SK-N-SH (cell line): ENCODE data around the gene RPL18. TPM values are rescaled to one million over a fixed set of nuclear protein-coding genes. Genes with fewer than 3 reads are reported as not detected.

ENCODE experiments used
- CTCF ChIA-PET: fragments of 300-600, 350-600 bp; formaldehyde crosslinking; extraction: SDS; loops from one replicate; lab custom pipeline; 2021; lab: Yijun Ruan, JAX
- POLR2A ChIA-PET: fragments of 350-600 bp; sonication (Branson Sonifier 250); formaldehyde crosslinking; extraction: SDS; loops from one replicate; lab custom pipeline; 2020; ENCODE audit warnings: antibody characterized with exemption, inconsistent platforms; lab: Yijun Ruan, JAX
- DNase-seq: peaks from one replicate; pipeline ENCODE4 v3.0.0; 2012
- H2AFZ ChIP-seq: fragments of 200-600 bp; sonication (generic); 2 replicates; pipeline ENCODE4 v1.8.1; 2016; ENCODE audit warnings: antibody characterized with exemption, mild to moderate bottlenecking, low read depth
- H3F3A ChIP-seq: fragments of 200-600 bp; sonication (generic); replicated peaks from 2 replicates; pipeline ENCODE3; 2016; ENCODE audit warnings: antibody characterized with exemption, mild to moderate bottlenecking; ENCODE audit not compliant: insufficient read depth
- H3K27ac ChIP-seq, 2 experiments: fragments of 200-500 bp in 1 of 2; fragments of 200-600 bp in 1 of 2; sonication (Bioruptor generic) in 1 of 2; sonication (generic), shearing (Covaris generic) in 1 of 2; 2 replicates each; pipeline versions ENCODE4 v1.5.1 to v1.6.1; 2014 to 2016; ENCODE audit warnings: low read depth in 2 of 2, inconsistent platforms in 1 of 2, low read length in 1 of 2, mild to moderate bottlenecking in 1 of 2, mixed read lengths in 1 of 2
- H3K27me3 ChIP-seq: fragments of 200-600 bp; sonication (generic), shearing (Covaris generic); 2 replicates; pipeline ENCODE4 v1.6.1; 2016; ENCODE audit warnings: mixed run types; ENCODE audit not compliant: insufficient read depth
- H3K36me3 ChIP-seq, 2 experiments: fragments of 200-500 bp in 1 of 2; fragments of 200-600 bp in 1 of 2; sonication (Bioruptor generic) in 1 of 2; sonication (generic) in 1 of 2; replicated peaks in 1 of 2; 2 replicates each; pipeline versions ENCODE3 to v1.5.1; 2014 to 2016; ENCODE audit warnings: low read length in 1 of 2, mild to moderate bottlenecking in 1 of 2; ENCODE audit not compliant: insufficient read depth in 2 of 2, control insufficient read depth in 1 of 2
- H3K4me1 ChIP-seq, 2 experiments: fragments of 200-500 bp in 1 of 2; fragments of 200-600 bp in 1 of 2; sonication (Bioruptor generic) in 1 of 2; sonication (generic), shearing (Covaris generic) in 1 of 2; 2 replicates each; pipeline versions ENCODE4 v1.5.1 to v1.6.1; 2014 to 2016; ENCODE audit warnings: low read depth in 1 of 2, low read length in 1 of 2, mixed run types in 1 of 2; ENCODE audit not compliant: insufficient read depth in 2 of 2, control insufficient read depth in 1 of 2
- H3K4me2 ChIP-seq: fragments of 200-600 bp; sonication (generic), shearing (Covaris generic); 2 replicates; pipeline ENCODE4 v1.6.1; 2017; ENCODE audit warnings: mixed run types
- H3K4me3 ChIP-seq, 2 experiments: fragments of 200-500 bp in 1 of 2; fragments of 200-600 bp in 1 of 2; sonication (Bioruptor generic) in 1 of 2; sonication (generic), shearing (Covaris generic) in 1 of 2; 2 replicates each; pipeline versions ENCODE4 v1.5.1 to v1.8.1; 2014 to 2016; ENCODE audit warnings: low read depth in 2 of 2, inconsistent platforms in 1 of 2, low read length in 1 of 2, mild to moderate bottlenecking in 1 of 2, mixed read lengths in 1 of 2, moderate library complexity in 1 of 2
- H3K79me2 ChIP-seq: fragments of 200-600 bp; sonication (generic); 2 replicates; pipeline ENCODE4 v1.8.1; 2017; ENCODE audit warnings: mild to moderate bottlenecking; ENCODE audit not compliant: insufficient read depth
- H3K9ac ChIP-seq: fragments of 200-600 bp; sonication (generic); 2 replicates; pipeline ENCODE4 v1.6.1; 2017; ENCODE audit warnings: mixed run types
- H3K9me2 ChIP-seq: fragments of 200-600 bp; sonication (generic); 2 replicates; pipeline ENCODE4 v1.6.1; 2017; ENCODE audit warnings: mixed run types
- H3K9me3 ChIP-seq: fragments of 200-600 bp; sonication (generic); 2 replicates; pipeline ENCODE4 v1.6.1; 2017; ENCODE audit warnings: mixed run types, mild to moderate bottlenecking, moderate library complexity
- H4K20me1 ChIP-seq: fragments of 200-600 bp; sonication (generic); 2 replicates; pipeline ENCODE4 v1.6.1; 2017; ENCODE audit warnings: mild to moderate bottlenecking, mixed run types; ENCODE audit not compliant: insufficient read depth
- CHD2 ChIP-seq: fragments of 150-350 bp; IDR thresholded peaks from 2 replicates; pipeline ENCODE4 v1.6.1; 2018; ENCODE audit warnings: low read length; ENCODE audit not compliant: partially characterized antibody
- CTCF ChIP-seq: fragments of 200-600 bp; sonication (generic); IDR thresholded peaks from 2 replicates; pipeline ENCODE4 v1.6.1; 2017; ENCODE audit warnings: antibody characterized with exemption, mild to moderate bottlenecking, moderate library complexity
- EP300 ChIP-seq, 2 experiments: IDR thresholded peaks; 2 replicates each; pipeline versions ENCODE4 v1.4.0 to v1.6.1; 2012; ENCODE audit warnings: borderline replicate concordance in 1 of 2, low read depth in 1 of 2, low read length in 1 of 2
- FOSL2 ChIP-seq: IDR thresholded peaks from 2 replicates; pipeline ENCODE4 v1.4.0; 2012; ENCODE audit warnings: low read depth, mild to moderate bottlenecking, moderate library complexity, borderline replicate concordance
- FOXJ3 ChIP-seq: sonication (generic); formaldehyde crosslinking; IDR thresholded peaks from 2 replicates; pipeline ENCODE4 v1.5.1; 2020; ENCODE audit warnings: mild to moderate bottlenecking, missing genetic modification reagents
- FOXM1 ChIP-seq: IDR thresholded peaks from 2 replicates; pipeline ENCODE4 v1.4.0; 2012; ENCODE audit warnings: low read depth, mild to moderate bottlenecking
- MAX ChIP-seq: IDR thresholded peaks from 2 replicates; pipeline ENCODE4 v1.4.0; 2012; ENCODE audit warnings: low read depth
- MEF2A ChIP-seq: IDR thresholded peaks from 2 replicates; pipeline ENCODE4 v1.4.0; 2012; ENCODE audit warnings: low read depth, borderline replicate concordance
- MXI1 ChIP-seq: IDR thresholded peaks from 2 replicates; pipeline ENCODE4 v1.6.1; 2012; ENCODE audit warnings: mild to moderate bottlenecking, low read depth, low read length, improper control_type of control experiment
- NFIC ChIP-seq: IDR thresholded peaks from 2 replicates; pipeline ENCODE4 v1.4.0; 2012; ENCODE audit warnings: borderline replicate concordance
- PBX3 ChIP-seq: IDR thresholded peaks from 2 replicates; pipeline ENCODE4; 2012
- RAD21 ChIP-seq: IDR thresholded peaks from 2 replicates; pipeline ENCODE4 v1.6.1; 2012; ENCODE audit warnings: mild to moderate bottlenecking, low read length
- RXRA ChIP-seq: IDR thresholded peaks from 2 replicates; pipeline ENCODE4 v1.4.0; 2012; ENCODE audit warnings: low read depth, mild to moderate bottlenecking, borderline replicate concordance
- SIN3A ChIP-seq: IDR thresholded peaks from 2 replicates; pipeline ENCODE4 v1.6.1; 2012; ENCODE audit warnings: low read depth, mild to moderate bottlenecking, low read length, moderate library complexity, borderline replicate concordance
- SMC3 ChIP-seq: IDR thresholded peaks from 2 replicates; pipeline ENCODE4 v1.6.1; 2012; ENCODE audit warnings: low read depth, low read length, improper control_type of control experiment
- TAF1 ChIP-seq: IDR thresholded peaks from 2 replicates; pipeline ENCODE4 v1.6.1; 2012; ENCODE audit warnings: low read depth, mild to moderate bottlenecking, low read length, moderate library complexity, borderline replicate concordance
- TEAD4 ChIP-seq: IDR thresholded peaks from 2 replicates; pipeline ENCODE4 v1.4.0; 2012; ENCODE audit warnings: mild to moderate bottlenecking, borderline replicate concordance; ENCODE audit not compliant: insufficient read depth
- YY1 ChIP-seq: IDR thresholded peaks from 2 replicates; pipeline ENCODE4 v1.4.0; 2012; ENCODE audit warnings: low read depth, mild to moderate bottlenecking
- WGBS: methylation state at CpG from one replicate; pipeline ENCODE4 v1.1.6; 2017; ENCODE audit warnings: low lambda C conversion rate; 5-methylcytosine and 5-hydroxymethylcytosine counted together
- polyA plus RNA-seq, 3 experiments: library from polyadenylated mRNA; depleted of rRNA; stranded (reverse); fragments of >200 nt; gene quantifications; 2 replicates each; pipeline ENCODE4 v1.2.3, GENCODE V29; 2012

Gene RPL18
- polyA plus RNA-seq, 1 of the 3 experiments (the other 2 are of a cell fraction): 2,225 TPM

GRCh38 chr19:48595171-48595570 lies 23.8 kb downstream of the RPL18 start (continued):
- TF ChIP-seq TEAD4: no peak
- no peak for TF ChIP-seq SMC3

GRCh38 chr19:48591021-48591420 lies 28.0 kb downstream of the RPL18 start:
- Histone ChIP-seq H2AFZ (no peak overlapping the region), H3K9me3 (no peaks in the 10 kb centered on the region), H3K79me2 (no peaks in the 10 kb centered on the region), H3K9ac (no peak overlapping the region), H3K36me3 (no peaks in the 10 kb centered on the region), H4K20me1 (no peaks in the 10 kb centered on the region), H3F3A (peaks cover 13% of the 10 kb centered on the region), H3K27ac (no peak overlapping the region), H3K9me2 (no peaks in the 10 kb centered on the region), H3K4me2 (no peak overlapping the region), H3K4me1 (no peaks in the 10 kb centered on the region; a peak in 1 of 4 replicates), H3K4me3 (no peak overlapping the region), H3K27me3 (no peaks in the 10 kb centered on the region)
- WGBS: 89% methylated on average over 5 of the region's 5 CpGs
- DNase-seq: no peak
- ChIA-PET CTCF (interaction anchor here (3.6 to 9.2 kb wide), 2 partner anchors 20 to 97 kb away, joined by 72 to 230 read pairs; partner anchors contain the start of gene FAM83E), POLR2A (no interaction called here)
- TF ChIP-seq EP300 (IDR thresholded peaks at IDR 0.05; ENCODE audit: borderline replicate concordance in 1 of 2, low read depth in 1 of 2, low read length in 1 of 2) (no peak), TAF1 (no peak), PBX3 (no peak), MXI1 (no peak), CHD2 (no peak), SMC3 (no peak), YY1 (no peak)

GRCh38 chr19:48588670-48589401 lies 30.1 kb downstream of the RPL18 start:
- H3K27me3 ChIP-seq: no peaks in the 10 kb centered on the region
- no peaks in the 10 kb centered on the region for H3K79me2 ChIP-seq
- peaks cover 13% of the 10 kb centered on the region for H3F3A ChIP-seq
- no peaks in the 10 kb centered on the region for H3K9me2 ChIP-seq
- no peaks in the 10 kb centered on the region; a peak in 1 of 4 replicates for H3K4me1 ChIP-seq
- TF ChIP-seq MXI1 (peak; percentile 57; the same call in 1 of the 2 replicates), TEAD4 (no peak), FOSL2 (peak; percentile 37; the same call in 1 of the 2 replicates), NFIC (peak; percentile 47; the same call in 1 of the 2 replicates), MAX (peak; percentile 60), FOXJ3 (no peak), FOXM1 (no peak), SIN3A (peak; percentile 53; the same call in 1 of the 2 replicates), MEF2A (no peak), PBX3 (peak; percentile 19; the same call in 1 of the 2 replicates), SMC3 (peak; percentile 66), RXRA (peak; percentile 33; the same call in 1 of the 2 replicates), RAD21 (peak; percentile 59), CTCF (peak; percentile 95), YY1 (no peak)
- POLR2A ChIA-PET: interaction anchor here (0.6 kb wide), 1 partner anchor 210 kb away, joined by 3 read pairs; no protein-coding TSS in a partner anchor
- under 1% methylated on average over 29 of the region's 36 CpGs for WGBS
- no peaks in the 10 kb centered on the region for H3K9me3 ChIP-seq
- H3K9ac ChIP-seq: no peak overlapping the region
- peak overlapping the region; percentile 91; the same call in 1 of the 2 replicates for H2AFZ ChIP-seq
- no peak overlapping the region for H3K27ac ChIP-seq
- H4K20me1 ChIP-seq: no peaks in the 10 kb centered on the region
- no peaks in the 10 kb centered on the region for H3K36me3 ChIP-seq
- peak; percentile 92 for DNase-seq
- peak overlapping the region; percentile 40 to 60 for H3K4me3 ChIP-seq
- peak overlapping the region; percentile 68 for H3K4me2 ChIP-seq
- CTCF ChIA-PET: interaction anchor here (0.6 to 9.2 kb wide), 37 partner anchors 9 to 1838 kb away, joined by 3 to 230 read pairs (median 4); partner anchors contain the start of genes FAM83E, LMTK3, RPL18 and SPACA4
